Posterior vena cava (tissue), 2 donors: ENCODE data around the gene TAF11. TPM values are rescaled to one million over a fixed set of nuclear protein-coding genes. Genes with fewer than 3 reads are reported as not detected.
A peak's percentile ranks its signal among the peaks of the same experiment; 100 is the strongest.
"Not testable (repeated sequence)": the region's sequence is repeated elsewhere in the genome, so short reads cannot be mapped to it uniquely, and the experiment has no call there.

Experiments
- DNase-seq: peaks from one replicate; pipeline ENCODE4 v3.0.0-alpha.2; 2020; ENCODE audit warnings: low spot score
- intact Hi-C, 2 donors: fragments of 100-400 bp; cut with DNase I; formaldehyde crosslinking; loops; one replicate each; pipeline versions ENCODE4 v1.14.1 to v1.14.2; 2022 to 2023
- total RNA-seq, 2 donors: library from RNA; stranded (reverse); fragmentation: NEBNext Ultra II Directional; extraction: Animal tissue kit (Norgen Biotek cat#: 25700); gene quantifications; one replicate each; pipeline ENCODE4 v1.2.1, GENCODE V29; 2021
- donor health status: DM: yes; HTN: yes; CAD: no.
- donor health status: DM: yes; HTN: yes; CAD: no.

The TAF11 gene
- total RNA-seq, 2 donors from 2014 or later, result 19.1 to 21.0 TPM

- DNase-seq, result no peak
- intact Hi-C loops, result no loop called here
Observed at GRCh38 chr6:34909320-34909883, 21.6 kb upstream of the TAF11 start.

- DNase-seq, result no peak
- intact Hi-C loops, result no loop called here
Observed at GRCh38 chr6:34908194-34908593, 20.4 kb upstream of the TAF11 start.

- intact Hi-C loops, result no loop called here
Observed at GRCh38 chr6:34906826-34907225, 19.0 kb upstream of the TAF11 start.

DNA sequence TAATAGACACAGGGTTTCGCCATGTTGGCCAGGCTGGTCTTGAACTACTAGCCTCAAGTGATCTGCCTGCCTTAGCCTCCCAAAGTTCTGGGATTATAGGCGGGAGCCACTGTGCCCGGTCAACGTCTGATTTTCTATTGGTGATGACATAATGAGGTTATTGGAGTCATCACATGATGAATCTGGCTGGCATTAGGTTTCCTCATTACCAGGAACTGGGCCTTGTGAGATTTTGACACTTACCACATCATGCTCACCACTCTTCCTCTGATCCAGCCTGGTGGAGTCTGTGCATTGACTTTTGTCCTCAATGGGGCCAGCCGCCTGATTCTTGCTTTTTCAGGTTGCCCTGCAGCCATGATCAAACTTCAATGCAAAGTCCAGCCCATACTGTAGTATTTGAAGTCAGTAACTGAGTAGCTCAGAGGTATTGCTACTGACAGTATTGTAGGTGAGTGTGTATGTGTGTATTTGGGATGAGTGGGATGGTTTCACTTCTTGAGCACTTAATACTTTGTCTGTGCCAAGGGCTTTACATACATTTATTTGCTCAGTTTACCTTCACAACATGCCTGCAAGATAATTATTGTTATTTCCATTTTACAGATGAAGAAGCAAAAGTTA, 17.3 kb upstream of the TAF11 start:
- intact Hi-C loops, result no loop called here

More at GRCh38 chr6:34906826-34907225, 19.0 kb upstream of the TAF11 start:
- DNase-seq, result no peak

GRCh38 chr6:34901930-34902329, 14.1 kb upstream of the TAF11 start:
- intact Hi-C loops, result no loop called here
- DNase-seq, result no peak

More for the DNA sequence above, 17.3 kb upstream of the TAF11 start:
- DNase-seq, result no peak

DNA sequence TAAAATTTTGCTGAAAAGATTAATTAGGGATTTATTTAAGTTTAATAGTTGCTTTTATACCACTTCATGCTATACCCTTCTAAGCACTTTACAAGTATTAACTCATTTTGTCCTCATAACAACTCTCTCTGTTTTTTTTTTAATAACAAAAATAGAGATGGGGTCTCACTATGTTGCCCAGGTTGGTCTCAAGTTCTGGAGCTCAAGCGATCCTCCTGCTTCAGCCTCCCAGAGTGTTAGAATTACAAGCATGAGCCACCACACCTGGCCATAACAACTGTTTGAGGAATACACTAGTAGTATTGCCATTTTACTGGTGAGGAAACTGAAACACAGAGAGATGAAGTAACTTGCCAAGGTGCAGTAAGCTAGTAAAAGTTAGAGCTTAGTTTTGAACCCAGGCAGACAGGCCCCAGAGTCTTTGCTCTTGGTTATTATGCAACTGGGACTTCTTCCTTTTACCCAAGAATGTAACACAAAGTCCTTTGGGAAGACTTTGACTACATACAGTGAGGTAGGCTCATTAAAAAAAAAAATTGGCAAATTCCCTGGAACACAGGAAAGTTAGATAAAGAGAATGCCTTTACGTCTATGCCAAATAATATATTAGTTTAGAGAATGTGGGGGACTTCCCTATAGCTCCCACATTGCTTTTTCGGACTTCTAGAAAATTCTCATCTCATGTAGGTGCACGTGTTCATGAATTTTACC, 12.6 kb upstream of the TAF11 start:
- no peak for DNase-seq
- intact Hi-C loops, result no loop called here

GRCh38 chr6:34899748-34900147, 11.9 kb upstream of the TAF11 start:
- intact Hi-C loops, result not testable (repeated sequence)

DNA sequence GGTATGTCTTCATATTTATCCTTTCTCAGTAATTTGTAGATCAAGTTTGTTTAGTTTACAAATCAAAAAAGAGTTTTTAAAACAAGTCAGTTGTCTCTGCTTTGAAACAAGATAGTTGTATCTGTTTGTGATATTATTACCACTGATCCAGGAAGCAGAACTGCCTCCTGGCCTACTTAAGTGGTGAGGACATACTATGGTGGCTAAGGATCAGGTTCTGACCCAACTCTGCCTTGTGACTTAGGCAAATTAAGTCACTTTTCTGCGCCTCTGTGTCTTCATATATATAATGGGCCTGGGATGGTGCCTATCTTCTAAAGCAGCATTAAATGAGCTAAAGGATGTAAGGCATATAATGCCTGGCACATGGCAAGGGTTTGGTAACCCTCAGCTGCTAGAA, 9.9 kb upstream of the TAF11 start:
- intact Hi-C loops, result no loop called here
- no peak for DNase-seq

More at GRCh38 chr6:34899748-34900147, 11.9 kb upstream of the TAF11 start:
- DNase-seq, result not testable (repeated sequence)

GRCh38 chr6:34897130-34897529, 9.3 kb upstream of the TAF11 start:
- DNase-seq, result no peak
- intact Hi-C loops, result no loop called here

- intact Hi-C loops, result no loop called here
- no peak for DNase-seq
Observed at GRCh38 chr6:34894693-34895092, 6.9 kb upstream of the TAF11 start.

- intact Hi-C loops, result no loop called here
- no peak for DNase-seq
Observed at GRCh38 chr6:34891296-34891695, 3.5 kb upstream of the TAF11 start.

GRCh38 chr6:34890533-34890925, 2.7 kb upstream of the TAF11 start:
- DNase-seq, result no peak
- intact Hi-C loops, result no loop called here

GRCh38 chr6:34888874-34889555, 1.2 kb upstream of the TAF11 start, which contains the start of gene ANKS1A:
TSS of gene ANKS1A (plus strand) at chr6:34889255. CDS start at chr6:34889403, 148 bp downstream.
- intact Hi-C loops, result no loop called here
- peak; percentile 94 for DNase-seq

DNA sequence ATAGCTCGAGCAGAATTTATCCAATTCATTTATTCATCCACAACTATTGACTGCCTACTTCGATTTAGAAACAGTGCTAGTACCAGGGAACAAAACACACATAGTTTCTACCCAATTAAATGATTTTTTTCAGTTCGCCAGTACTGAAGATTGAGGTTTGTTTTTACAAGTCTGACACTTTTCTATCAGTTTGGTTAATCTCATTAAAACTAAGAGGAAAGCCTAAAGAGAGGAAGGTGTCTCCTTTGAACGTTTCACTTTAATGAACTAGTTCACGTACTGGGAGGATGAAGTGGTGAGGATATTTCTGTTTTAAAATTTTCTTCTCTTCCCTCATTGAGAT, 643 bp upstream of the TAF11 start:
- no peak for DNase-seq
- intact Hi-C loops, result no loop called here

- intact Hi-C loops, result loop anchor here in 1 of 2 donors (2.0 kb wide), 1 partner anchor 203 kb away; no protein-coding TSS in a partner anchor
- DNase-seq, result not testable (repeated sequence)
Observed at GRCh38 chr6:34885837-34886236, 2.0 kb downstream of the TAF11 start.

DNA sequence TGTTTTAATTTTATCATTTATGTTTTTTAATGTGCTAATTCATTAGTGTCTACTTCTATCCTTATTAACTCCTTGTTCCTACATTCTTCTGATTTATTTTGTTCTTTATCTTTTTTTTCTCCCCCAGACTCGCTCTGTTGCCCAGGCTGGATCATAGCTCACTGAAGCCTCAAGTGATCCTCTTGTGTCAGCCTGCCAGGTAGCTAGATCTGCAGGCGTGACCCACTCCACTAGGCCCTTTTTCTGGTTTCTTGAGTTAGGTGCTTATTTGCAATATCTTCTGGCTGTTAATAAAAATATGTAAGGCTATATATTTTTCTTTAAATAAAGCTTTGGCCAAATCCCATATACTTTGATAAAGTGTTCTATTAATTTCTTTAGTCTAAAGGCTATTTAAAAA, 2.8 kb downstream of the TAF11 start:
- no peak for DNase-seq
- intact Hi-C loops, result no loop called here

DNA sequence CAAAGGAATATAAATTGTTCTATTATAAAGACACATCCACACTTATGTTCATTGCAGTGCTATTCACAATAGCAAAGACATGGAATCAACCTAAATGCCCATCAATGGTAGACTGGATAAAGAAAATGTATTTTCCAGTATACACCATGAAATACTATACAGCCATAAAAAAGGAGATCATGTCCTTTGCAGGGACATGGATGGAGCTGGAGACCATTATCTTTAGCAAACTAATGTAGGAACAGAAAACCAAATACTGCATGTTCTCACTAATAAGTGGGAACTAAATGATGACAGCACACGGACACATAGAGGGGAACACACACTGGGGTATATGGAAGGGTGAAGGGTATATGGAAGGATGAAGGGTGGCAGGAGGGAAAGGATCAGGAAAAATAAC, 3.8 kb downstream of the TAF11 start:
- DNase-seq, intact Hi-C loops: not testable (repeated sequence)

- intact Hi-C loops, result no loop called here
- no peak for DNase-seq
Observed at GRCh38 chr6:34877869-34878485, 9.9 kb downstream of the TAF11 start.

- DNase-seq, result no peak
- intact Hi-C loops, result no loop called here
Observed at GRCh38 chr6:34877259-34877658, 10.6 kb downstream of the TAF11 start.

DNA sequence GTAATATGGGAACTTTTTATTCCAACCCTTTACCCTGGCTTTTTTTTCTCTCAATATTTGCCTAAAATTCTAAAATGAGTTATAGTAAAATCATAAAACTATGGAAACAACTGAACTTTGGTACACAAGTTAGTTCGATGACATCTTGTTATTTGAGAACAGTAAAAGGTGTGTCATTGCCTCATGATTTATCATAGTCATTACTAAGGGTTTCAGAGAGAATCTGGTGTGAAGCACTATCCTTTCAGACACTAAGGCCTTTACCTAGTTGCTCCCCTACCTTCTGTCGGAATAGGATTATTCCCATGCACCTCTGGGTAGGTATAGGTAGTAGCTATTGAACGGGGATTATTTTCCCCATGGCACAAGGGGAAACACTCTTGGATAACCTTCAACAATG, 11.4 kb downstream of the TAF11 start:
- intact Hi-C loops, result no loop called here
- DNase-seq, result no peak
